ENCODE measurements around the gene CBLN3.

CBLN3 gene

GRCh38 chr14:24431569-24432258 lies 2.2 kb upstream of the CBLN3 start:
- peak; percentile 98 for TF ChIP-seq CTCF (IDR thresholded peaks at IDR 0.05; ENCODE audit: extremely low read depth, insufficient read depth, missing control alignments)
- peak; percentile 92 for DNase-seq (ENCODE audit: low spot score)
- in situ Hi-C loops (cut with MboI; ENCODE audit: low pct_unique_long_range_greater_than_20kb, low sequenced_read_pairs, unreplicated experiment), result no loop called here

GRCh38 chr14:24430682-24431568 lies 1.5 kb upstream of the CBLN3 start:
- in situ Hi-C loops (cut with MboI; ENCODE audit: low pct_unique_long_range_greater_than_20kb, low sequenced_read_pairs, unreplicated experiment), result no loop called here
- TF ChIP-seq CTCF (IDR thresholded peaks at IDR 0.05; ENCODE audit: extremely low read depth, insufficient read depth, missing control alignments), result no peak
- peak; percentile 84 for DNase-seq (ENCODE audit: low spot score)

GRCh38 chr14:24430143-24430681 lies 744 bp upstream of the CBLN3 start:
- TF ChIP-seq CTCF (IDR thresholded peaks at IDR 0.05; ENCODE audit: extremely low read depth, insufficient read depth, missing control alignments), result no peak
- DNase-seq (ENCODE audit: low spot score), result peak; percentile 90
- in situ Hi-C loops (cut with MboI; ENCODE audit: low pct_unique_long_range_greater_than_20kb, low sequenced_read_pairs, unreplicated experiment), result no loop called here

GRCh38 chr14:24428628-24429394 lies 657 bp downstream of the CBLN3 start:
- no peak for TF ChIP-seq CTCF (IDR thresholded peaks at IDR 0.05; ENCODE audit: extremely low read depth, insufficient read depth, missing control alignments)
- no peak for DNase-seq (ENCODE audit: low spot score)
- in situ Hi-C loops (cut with MboI; ENCODE audit: low pct_unique_long_range_greater_than_20kb, low sequenced_read_pairs, unreplicated experiment), result no loop called here

- no peak for TF ChIP-seq CTCF (IDR thresholded peaks at IDR 0.05; ENCODE audit: extremely low read depth, insufficient read depth, missing control alignments)
- in situ Hi-C loops (cut with MboI; ENCODE audit: low pct_unique_long_range_greater_than_20kb, low sequenced_read_pairs, unreplicated experiment), result no loop called here
- DNase-seq (ENCODE audit: low spot score), result no peak
Measured at GRCh38 chr14:24427537-24428508, 1.6 kb downstream of the CBLN3 start.
